HG02870 (cell line): ENCODE results near the gene PURA.
A peak's percentile ranks its signal among the peaks of the same experiment; 100 is the strongest.

ENCODE experiments used
- ATAC-seq: cut with Tn5 transposase; IDR thresholded peaks from one replicate; pipeline ENCODE4 v1.9.1; 2021; ENCODE audit warnings: mild to moderate bottlenecking, moderate library complexity; ENCODE audit not compliant: unreplicated experiment

The PURA gene

GRCh38 chr5:140109759-140110645 is 3.9 kb upstream of the PURA start:
- ATAC-seq = no peak

- no peak for ATAC-seq
Observed at GRCh38 chr5:140110646-140110957, 3.3 kb upstream of the PURA start.

- ATAC-seq = no peak
Observed at GRCh38 chr5:140111011-140111858, 2.7 kb upstream of the PURA start.

- no peak for ATAC-seq
Observed at GRCh38 chr5:140111859-140112551, 1.9 kb upstream of the PURA start.

GRCh38 chr5:140112685-140113179 is 1.2 kb upstream of the PURA start:
- ATAC-seq = no peak

- peak; percentile 0 for ATAC-seq
Observed at GRCh38 chr5:140113180-140113698, 670 bp upstream of the PURA start.

- peak; percentile 27 for ATAC-seq
Observed at GRCh38 chr5:140114341-140115185, 654 bp downstream of the PURA start.

GRCh38 chr5:140115186-140115500 is 1.2 kb downstream of the PURA start:
- no peak for ATAC-seq

GRCh38 chr5:140116716-140117115 is 2.8 kb downstream of the PURA start:
- ATAC-seq = no peak

- ATAC-seq = no peak
Observed at GRCh38 chr5:140117523-140117922, 3.6 kb downstream of the PURA start.

- no peak for ATAC-seq
Observed at GRCh38 chr5:140118302-140118936, 4.5 kb downstream of the PURA start.

GRCh38 chr5:140125637-140126036 is 11.7 kb downstream of the PURA start, which contains the start of gene IGIP:
IGIP (plus strand) TSS chr5:140125937; CDS start chr5:140128477, 2,540 bp downstream.
- ATAC-seq = no peak

- no peak for ATAC-seq
Observed at GRCh38 chr5:140126315-140127012, 12.6 kb downstream of the PURA start.

GRCh38 chr5:140128376-140128775 is 14.5 kb downstream of the PURA start:
- ATAC-seq = no peak

- no peak for ATAC-seq
Observed at GRCh38 chr5:140130949-140131733, 17.2 kb downstream of the PURA start.

GRCh38 chr5:140131967-140132409 is 18.1 kb downstream of the PURA start:
- no peak for ATAC-seq

- ATAC-seq = no peak
Observed at GRCh38 chr5:140133514-140134167, 19.7 kb downstream of the PURA start.
